GM18868 (cell line): ENCODE results near the gene UIMC1.

Experiments used
- ATAC-seq: cut with Tn5 transposase; IDR thresholded peaks from one replicate; pipeline ENCODE4 v1.9.1; 2021; ENCODE audit warnings: mild to moderate bottlenecking, moderate library complexity; ENCODE audit not compliant: unreplicated experiment

Gene UIMC1

GRCh38 chr5:176956756-176957155, 49.8 kb downstream of the UIMC1 start:
- no peak for ATAC-seq

- ATAC-seq: no peak
Measured at GRCh38 chr5:176955895-176956294, 50.7 kb downstream of the UIMC1 start.

- ATAC-seq: no peak
Measured at GRCh38 chr5:176954050-176954449, 52.5 kb downstream of the UIMC1 start.

GRCh38 chr5:176952531-176953193, 53.9 kb downstream of the UIMC1 start:
- ATAC-seq: no peak

- ATAC-seq: no peak
Measured at GRCh38 chr5:176948458-176948857, 58.1 kb downstream of the UIMC1 start.

- no peak for ATAC-seq
Measured at GRCh38 chr5:176947847-176948246, 58.7 kb downstream of the UIMC1 start.

GRCh38 chr5:176944268-176944667, 62.3 kb downstream of the UIMC1 start:
- no peak for ATAC-seq

- ATAC-seq: no peak
Measured at GRCh38 chr5:176943816-176944215, 62.8 kb downstream of the UIMC1 start.

GRCh38 chr5:176941951-176942350, 64.6 kb downstream of the UIMC1 start:
- no peak for ATAC-seq

GRCh38 chr5:176938472-176938871, 68.1 kb downstream of the UIMC1 start:
- no peak for ATAC-seq

GRCh38 chr5:176935017-176935416, 71.6 kb downstream of the UIMC1 start:
- ATAC-seq: no peak

- ATAC-seq: no peak
Measured at GRCh38 chr5:176934309-176934930, 72.2 kb downstream of the UIMC1 start.

- no peak for ATAC-seq
Measured at GRCh38 chr5:176929654-176930053, 76.9 kb downstream of the UIMC1 start.

GRCh38 chr5:176927562-176927961, 79.0 kb downstream of the UIMC1 start:
- no peak for ATAC-seq

GRCh38 chr5:176922817-176923216, 83.8 kb downstream of the UIMC1 start:
- no peak for ATAC-seq

- no peak for ATAC-seq
Measured at GRCh38 chr5:176921714-176922113, 84.9 kb downstream of the UIMC1 start.

- no peak for ATAC-seq
Measured at GRCh38 chr5:176918613-176919012, 88.0 kb downstream of the UIMC1 start.

GRCh38 chr5:176916337-176916736, 90.2 kb downstream of the UIMC1 start:
- ATAC-seq: no peak

GRCh38 chr5:176915906-176916305, 90.7 kb downstream of the UIMC1 start:
- no peak for ATAC-seq

GRCh38 chr5:176912115-176912514, 94.5 kb downstream of the UIMC1 start:
- ATAC-seq: no peak

- ATAC-seq: no peak
Measured at GRCh38 chr5:176908675-176909368, 97.8 kb downstream of the UIMC1 start.

GRCh38 chr5:176906796-176907195, 99.8 kb downstream of the UIMC1 start:
- ATAC-seq: no peak
